ENCODE data around the gene NHLRC2. TPM values are rescaled to one million over a fixed set of nuclear protein-coding genes. Genes with fewer than 3 reads are reported as not detected.

The NHLRC2 gene
- total and polyA plus RNA-seq, 7 donors: 2.4 to 67.8 (median 31.0) TPM

DNA sequence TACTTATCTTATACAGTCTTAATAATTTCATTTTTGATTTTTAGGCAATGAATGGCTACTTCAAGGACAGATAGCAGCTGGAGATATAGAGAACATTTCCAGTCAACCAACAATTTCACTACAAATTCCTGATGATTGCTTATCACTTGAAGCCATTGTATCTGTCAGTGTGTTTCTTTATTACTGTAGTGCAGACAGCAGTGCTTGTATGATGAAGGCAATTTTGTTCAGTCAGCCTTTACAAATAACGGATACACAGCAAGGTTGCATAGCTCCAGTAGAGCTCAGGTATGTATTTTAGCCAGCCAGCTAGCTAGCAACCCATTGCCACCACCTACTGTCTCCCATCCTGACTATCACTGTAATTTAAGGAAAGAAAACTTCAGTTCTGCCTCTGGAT, 53.8 kb downstream of the NHLRC2 start:
- H3K36me3 ChIP-seq: peaks cover 0 to 85% (median 15%) of the 10 kb centered on the region in 4 donors
- no peaks in the 10 kb centered on the region for H3K9me3 ChIP-seq
- TF ChIP-seq POLR2A (IDR thresholded peaks at IDR 0.05) (no peak), EP300 (IDR thresholded peaks at IDR 0.05) (no peak), POLR2AphosphoS5 (IDR thresholded peaks at IDR 0.05) (no peak)
- TF ChIP-seq, protein P1, sequence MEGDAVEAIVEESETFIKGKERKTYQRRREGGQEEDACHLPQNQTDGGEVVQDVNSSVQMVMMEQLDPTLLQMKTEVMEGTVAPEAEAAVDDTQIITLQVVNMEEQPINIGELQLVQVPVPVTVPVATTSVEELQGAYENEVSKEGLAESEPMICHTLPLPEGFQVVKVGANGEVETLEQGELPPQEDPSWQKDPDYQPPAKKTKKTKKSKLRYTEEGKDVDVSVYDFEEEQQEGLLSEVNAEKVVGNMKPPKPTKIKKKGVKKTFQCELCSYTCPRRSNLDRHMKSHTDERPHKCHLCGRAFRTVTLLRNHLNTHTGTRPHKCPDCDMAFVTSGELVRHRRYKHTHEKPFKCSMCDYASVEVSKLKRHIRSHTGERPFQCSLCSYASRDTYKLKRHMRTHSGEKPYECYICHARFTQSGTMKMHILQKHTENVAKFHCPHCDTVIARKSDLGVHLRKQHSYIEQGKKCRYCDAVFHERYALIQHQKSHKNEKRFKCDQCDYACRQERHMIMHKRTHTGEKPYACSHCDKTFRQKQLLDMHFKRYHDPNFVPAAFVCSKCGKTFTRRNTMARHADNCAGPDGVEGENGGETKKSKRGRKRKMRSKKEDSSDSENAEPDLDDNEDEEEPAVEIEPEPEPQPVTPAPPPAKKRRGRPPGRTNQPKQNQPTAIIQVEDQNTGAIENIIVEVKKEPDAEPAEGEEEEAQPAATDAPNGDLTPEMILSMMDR (IDR thresholded peaks at IDR 0.05): no peak
- DNase-seq: no peak
- WGBS, 2 donors: 92 to 94% methylated on average over 1 of the region's 1 CpG
- H3K27ac ChIP-seq: no peak overlapping the region
- H3K4me1 ChIP-seq: no peaks in the 10 kb centered on the region
- no peak overlapping the region for H3K4me3 ChIP-seq
- H3K27me3 ChIP-seq: no peaks in the 10 kb centered on the region
- intact Hi-C loops (cut with DNase I): no loop called here

DNA sequence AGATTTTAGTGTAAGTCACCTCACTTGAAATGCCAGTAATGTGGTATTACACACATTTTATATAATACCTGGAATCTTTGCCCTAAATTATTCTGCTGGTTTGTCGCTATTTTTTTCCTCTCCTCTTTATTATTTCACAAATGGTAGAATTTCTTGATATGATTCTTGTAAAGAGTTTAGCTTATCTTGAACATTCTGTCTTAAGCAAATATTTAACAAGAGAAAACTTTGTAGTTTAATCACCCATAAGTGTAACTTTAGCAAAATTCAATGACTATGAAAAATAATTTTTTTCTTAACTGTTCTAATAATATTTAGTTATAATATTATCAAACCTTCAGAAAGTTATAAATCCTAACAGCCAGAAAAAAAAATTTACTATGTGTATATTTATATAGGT, 56.7 kb downstream of the NHLRC2 start:
- H3K9me3 ChIP-seq: no peaks in the 10 kb centered on the region
- H3K27me3 ChIP-seq: no peaks in the 10 kb centered on the region
- no peaks in the 10 kb centered on the region for H3K4me1 ChIP-seq
- H3K27ac ChIP-seq: no peak overlapping the region
- H3K4me3 ChIP-seq: no peak overlapping the region
- TF ChIP-seq EP300 (IDR thresholded peaks at IDR 0.05): no peak
- no peak for TF ChIP-seq POLR2A (IDR thresholded peaks at IDR 0.05)
- peaks cover 0 to 56% (median 6%) of the 10 kb centered on the region in 4 donors for H3K36me3 ChIP-seq
- WGBS, 2 donors: 31 to 72% methylated on average over 1 of the region's 1 CpG
- DNase-seq: no peak
- intact Hi-C loops (cut with DNase I): no loop called here

DNA sequence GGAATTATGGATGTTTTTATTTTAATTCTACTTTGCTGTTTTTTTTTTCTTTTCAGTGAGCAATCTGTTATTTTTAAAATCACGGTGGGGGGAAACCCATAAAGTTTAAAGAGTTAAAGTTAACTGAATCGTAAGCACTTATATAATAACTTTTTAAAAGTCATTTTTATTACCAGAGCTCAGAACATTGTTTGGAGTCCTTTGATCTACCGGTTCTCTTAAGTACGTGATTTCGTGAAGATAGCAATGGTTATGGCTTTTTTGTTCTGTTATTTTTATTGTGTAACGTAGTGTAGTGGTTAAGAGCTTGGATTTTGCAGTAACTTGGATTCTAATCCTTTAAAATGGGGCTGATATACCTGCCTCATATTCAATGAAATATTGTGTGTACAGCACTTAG, 57.4 kb downstream of the NHLRC2 start:
- H3K27me3 ChIP-seq: no peaks in the 10 kb centered on the region
- H3K4me1 ChIP-seq: no peaks in the 10 kb centered on the region
- DNase-seq: no peak
- no peaks in the 10 kb centered on the region for H3K9me3 ChIP-seq
- WGBS, 2 donors: 26 to 70% methylated on average over 6 of the region's 6 CpGs
- no peak for TF ChIP-seq EP300 (IDR thresholded peaks at IDR 0.05)
- no peak for TF ChIP-seq POLR2A (IDR thresholded peaks at IDR 0.05)
- TF ChIP-seq POLR2AphosphoS5 (IDR thresholded peaks at IDR 0.05): no peak
- TF ChIP-seq, protein P1 (IDR thresholded peaks at IDR 0.05): no peak
- intact Hi-C loops (cut with DNase I): no loop called here
- H3K4me3 ChIP-seq: no peak overlapping the region
- H3K36me3 ChIP-seq: peaks cover 0 to 49% (median 6%) of the 10 kb centered on the region in 4 donors
- H3K27ac ChIP-seq: no peak overlapping the region

DNA sequence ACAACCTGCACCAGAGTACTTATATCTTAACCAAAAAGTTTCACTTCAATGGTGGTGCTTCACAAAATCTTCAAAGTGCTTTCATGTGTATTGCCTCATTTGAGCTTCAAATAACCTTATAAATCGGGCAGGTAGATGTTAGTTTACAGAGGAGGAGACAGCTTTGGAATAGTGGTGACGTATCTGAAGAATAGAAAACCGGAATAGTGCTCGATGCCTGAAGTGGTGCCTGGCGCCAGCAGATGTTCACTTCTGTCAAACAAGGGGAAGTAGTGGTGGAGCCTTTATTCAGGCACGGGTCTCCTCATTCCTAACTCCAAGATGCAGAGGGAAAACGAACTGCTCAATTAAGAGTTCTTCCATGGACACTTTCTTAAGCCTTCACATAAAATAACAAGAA, 58.1 kb downstream of the NHLRC2 start:
- 94 to 95% methylated on average over 7 of the region's 7 CpGs for WGBS, 2 donors
- no peaks in the 10 kb centered on the region for H3K9me3 ChIP-seq
- no peak overlapping the region for H3K27ac ChIP-seq
- no peak overlapping the region for H3K4me3 ChIP-seq
- TF ChIP-seq, protein P1 (IDR thresholded peaks at IDR 0.05): no peak
- TF ChIP-seq POLR2AphosphoS5 (IDR thresholded peaks at IDR 0.05) (no peak), POLR2A (IDR thresholded peaks at IDR 0.05) (no peak), EP300 (IDR thresholded peaks at IDR 0.05) (no peak)
- H3K36me3 ChIP-seq: peaks cover 0 to 42% (median 6%) of the 10 kb centered on the region in 4 donors
- no peaks in the 10 kb centered on the region for H3K27me3 ChIP-seq
- no peaks in the 10 kb centered on the region for H3K4me1 ChIP-seq
- intact Hi-C loops (cut with DNase I): no loop called here
- DNase-seq: no peak

DNA sequence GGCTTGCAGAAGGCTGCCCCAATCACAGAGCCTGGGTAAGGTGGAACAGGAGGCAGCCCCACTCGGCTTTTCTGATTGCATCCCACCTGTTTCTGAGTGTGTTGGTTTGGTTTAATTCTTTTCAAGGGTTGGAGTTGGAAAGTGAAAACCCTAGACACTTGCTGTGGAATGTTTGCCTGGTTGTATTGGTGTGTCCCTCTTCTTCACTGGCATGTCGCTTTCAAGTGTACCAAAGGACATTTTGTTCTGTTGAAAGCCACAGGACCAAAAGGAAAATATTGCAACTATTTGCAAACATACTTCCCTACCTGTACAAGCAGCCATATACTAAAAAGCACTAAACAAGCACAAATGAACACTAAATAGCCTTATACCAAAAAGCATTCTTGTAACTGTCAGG, 60.5 kb downstream of the NHLRC2 start:
- intact Hi-C loops (cut with DNase I): no loop called here

More for the DNA sequence above, 60.5 kb downstream of the NHLRC2 start:
- no peak for DNase-seq
- Histone ChIP-seq H3K9me3 (no peaks in the 10 kb centered on the region), H3K4me1 (no peaks in the 10 kb centered on the region), H3K36me3 (peaks cover 0 to 23% (median 0%) of the 10 kb centered on the region in 4 donors), H3K4me3 (no peak overlapping the region), H3K27ac (no peak overlapping the region), H3K27me3 (no peaks in the 10 kb centered on the region)
- 92 to 94% methylated on average over 2 of the region's 2 CpGs for WGBS, 2 donors
- TF ChIP-seq POLR2AphosphoS5 (IDR thresholded peaks at IDR 0.05): no peak
- no peak for TF ChIP-seq EP300 (IDR thresholded peaks at IDR 0.05)
- no peak for TF ChIP-seq POLR2A (IDR thresholded peaks at IDR 0.05)
- TF ChIP-seq, protein P1 (IDR thresholded peaks at IDR 0.05): no peak

Data from sigmoid colon (tissue), 7 donors.